NCI-H2196 treated with DMSO at 0.1 percent for 48 hours (cell line): Measurements from ENCODE around the gene AGFG2.

Experiments used
- DNase-seq: peaks from one replicate; lab custom pipeline; 2025; ENCODE audit not compliant: unreplicated experiment; lab: John Stamatoyannopoulos, UW

Gene AGFG2

DNA sequence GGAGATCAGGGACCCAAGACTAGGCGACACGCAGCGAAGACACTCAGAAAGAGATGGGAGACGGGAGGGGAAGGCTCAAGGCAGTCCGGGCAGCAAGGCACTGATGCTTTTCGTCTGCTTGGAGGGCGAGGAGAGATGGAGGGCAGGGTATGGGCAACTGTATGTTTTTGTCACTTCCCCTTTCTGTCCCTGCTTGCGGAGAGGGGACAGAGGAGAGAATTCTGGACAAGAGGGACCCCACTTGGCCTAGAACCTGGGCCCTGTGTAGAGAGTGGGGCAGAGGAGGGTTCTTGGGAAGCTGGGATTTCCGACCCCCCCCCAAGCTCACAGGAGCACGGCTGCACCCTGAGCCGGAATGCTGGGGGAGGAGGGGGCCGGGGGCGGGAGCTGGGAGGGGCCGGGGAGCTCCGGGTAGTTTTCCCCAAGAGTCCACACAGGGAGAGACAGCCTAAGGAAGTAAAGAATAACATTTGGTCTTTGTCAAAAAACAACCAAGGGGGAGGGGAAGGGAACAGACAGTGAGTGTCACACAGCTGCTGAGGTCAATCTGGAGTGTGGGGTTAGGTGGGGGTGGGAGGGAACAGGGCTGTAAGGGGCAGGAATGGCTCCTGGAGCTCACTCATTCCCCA is 45.2 kb downstream of the AGFG2 start:
- no peak for DNase-seq

DNA sequence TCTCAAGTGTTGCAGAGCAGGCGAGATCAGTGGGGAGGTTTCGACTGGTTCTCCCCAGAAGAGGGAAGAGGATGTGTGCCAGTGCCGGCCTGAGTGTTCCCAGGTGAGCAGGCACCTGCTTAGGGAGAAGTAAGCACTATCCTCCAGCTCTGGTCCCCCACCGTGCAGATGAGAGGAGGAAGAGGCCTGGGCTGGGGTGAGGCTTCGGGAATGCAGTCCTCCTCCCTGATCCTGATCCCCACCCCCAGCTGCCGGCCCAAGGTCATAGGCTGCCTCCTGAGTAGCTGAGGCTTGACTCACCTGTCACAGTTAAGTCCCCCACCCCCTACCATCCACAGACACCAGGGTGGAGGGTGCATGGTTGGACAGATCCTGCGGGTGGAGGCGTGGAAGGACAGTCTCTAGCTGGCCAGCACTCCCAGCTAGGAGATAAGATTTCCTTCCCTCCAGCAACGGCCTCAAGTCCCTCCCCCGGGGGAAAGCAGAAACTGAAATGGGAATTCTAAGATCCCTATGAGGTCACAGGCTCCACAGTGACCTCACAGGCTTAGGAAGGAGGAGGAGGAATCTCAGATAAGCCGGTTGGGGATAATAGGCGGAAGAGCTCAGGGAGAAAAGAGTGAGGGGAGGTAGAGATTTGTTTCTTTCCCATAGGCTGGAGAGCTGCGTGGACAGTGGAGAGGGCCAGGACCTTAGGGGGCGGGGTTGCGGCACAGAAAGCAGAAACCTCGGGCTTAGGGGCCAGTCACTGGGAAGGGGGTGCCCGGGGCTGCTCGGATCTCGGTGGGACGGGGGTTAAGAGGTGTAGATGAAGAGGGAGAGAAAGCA is 45.9 kb downstream of the AGFG2 start:
- DNase-seq: peak; percentile 36

DNA sequence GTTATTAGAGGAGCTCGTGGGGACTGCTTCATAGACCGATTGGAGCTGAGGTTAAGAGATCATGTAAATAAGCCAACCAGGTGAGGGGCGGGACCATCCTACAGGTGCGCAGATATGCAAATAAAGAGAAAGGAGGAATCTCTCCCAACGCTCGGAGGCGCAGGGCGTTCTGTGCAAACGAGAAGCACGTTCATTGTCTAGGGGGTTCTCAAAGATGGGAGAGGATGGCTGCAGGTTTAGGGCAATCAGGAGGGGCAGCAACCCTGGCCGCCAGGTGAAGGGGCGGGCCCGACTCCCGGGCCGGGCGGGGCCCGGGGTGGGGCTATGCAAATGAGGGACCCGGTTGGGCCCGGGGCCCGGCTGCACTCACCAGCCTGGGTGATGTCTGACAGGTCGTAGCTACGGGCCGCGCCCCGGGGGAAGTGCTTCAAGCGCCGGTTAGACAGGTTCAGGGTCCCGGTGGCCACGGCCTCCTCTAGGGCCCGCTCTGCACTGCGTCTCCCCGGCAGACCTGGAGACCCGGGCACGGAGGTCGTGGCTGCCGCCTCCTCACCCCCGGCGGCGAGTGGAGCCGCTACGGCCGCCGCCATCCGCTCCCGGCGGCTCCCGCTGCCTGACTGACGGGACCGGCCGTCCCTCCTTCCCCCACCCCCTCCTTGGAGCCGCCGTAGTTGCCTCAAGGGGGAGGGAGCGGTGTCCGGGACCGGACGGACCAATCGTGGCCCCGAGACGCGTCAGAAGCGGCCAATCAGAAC is 46.7 kb downstream of the AGFG2 start, which contains the start of gene LRCH4:
Gene LRCH4, minus strand, starts transcription at position 619 of the 755 bp plus-strand sequence. Its CDS starts 29 bp downstream, at position 590.
- peak; percentile 36 for DNase-seq

DNA sequence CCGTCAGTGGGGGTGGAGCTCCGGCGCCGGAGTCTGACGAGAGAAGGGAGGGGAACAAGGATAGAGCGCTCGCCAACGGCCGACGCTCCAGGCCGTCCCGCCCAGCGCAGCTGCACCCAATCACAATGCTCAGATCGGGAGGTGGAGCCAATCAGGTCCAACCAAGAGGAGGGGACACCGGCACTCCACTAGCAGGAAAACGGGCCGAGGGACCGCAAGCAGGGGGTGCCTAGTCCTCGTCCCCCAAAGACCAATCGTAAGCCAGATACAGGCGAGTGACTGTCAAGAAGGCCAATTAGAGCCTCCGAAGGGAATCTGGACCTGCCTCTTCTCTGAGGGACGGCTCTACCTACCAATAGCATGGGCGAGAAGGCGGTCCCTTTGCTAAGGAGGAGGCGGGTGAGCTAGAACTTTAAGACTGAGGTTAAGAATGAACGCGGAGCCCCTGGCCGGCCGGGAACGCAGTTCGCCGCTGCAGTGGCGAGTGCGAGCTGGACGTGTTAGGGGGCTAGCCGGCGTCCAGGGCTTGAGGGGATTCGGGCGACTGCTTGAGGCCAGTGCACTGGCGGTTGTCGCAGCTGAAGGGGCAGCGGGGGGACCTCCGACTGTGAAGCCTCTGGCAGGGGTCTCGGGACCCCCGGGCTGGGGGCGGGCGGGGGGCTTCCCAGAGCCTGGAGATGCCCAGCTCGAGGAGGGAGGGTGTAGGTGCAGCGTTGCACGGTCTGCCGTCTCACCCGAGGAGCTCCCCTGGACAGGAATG is 47.4 kb downstream of the AGFG2 start, which contains the start of gene FBXO24:
Gene FBXO24, plus strand, starts transcription at position 63 of the 760 bp plus-strand sequence. Its CDS starts 298 bp downstream, at position 361.
- peak; percentile 99 for DNase-seq

DNA sequence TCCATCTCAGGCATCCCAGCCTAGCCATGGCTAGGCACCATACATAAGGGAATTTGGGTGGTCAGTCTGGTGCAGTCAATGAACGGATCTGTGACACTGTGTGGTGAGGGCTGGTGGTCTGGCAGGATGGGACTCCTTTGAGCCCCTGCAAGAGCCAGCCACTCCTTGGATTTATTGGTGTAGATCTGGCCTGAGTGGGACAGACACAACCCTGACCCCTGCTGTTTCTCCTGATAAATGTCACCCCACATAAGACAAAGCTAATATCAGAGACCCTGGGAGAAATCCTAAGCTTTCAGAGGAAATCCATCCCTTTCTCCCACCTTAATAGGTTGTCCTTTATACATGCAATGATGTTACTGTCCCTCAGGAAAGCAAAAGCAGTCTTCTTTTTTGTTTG is 49.4 kb downstream of the AGFG2 start:
- no peak for DNase-seq

DNA sequence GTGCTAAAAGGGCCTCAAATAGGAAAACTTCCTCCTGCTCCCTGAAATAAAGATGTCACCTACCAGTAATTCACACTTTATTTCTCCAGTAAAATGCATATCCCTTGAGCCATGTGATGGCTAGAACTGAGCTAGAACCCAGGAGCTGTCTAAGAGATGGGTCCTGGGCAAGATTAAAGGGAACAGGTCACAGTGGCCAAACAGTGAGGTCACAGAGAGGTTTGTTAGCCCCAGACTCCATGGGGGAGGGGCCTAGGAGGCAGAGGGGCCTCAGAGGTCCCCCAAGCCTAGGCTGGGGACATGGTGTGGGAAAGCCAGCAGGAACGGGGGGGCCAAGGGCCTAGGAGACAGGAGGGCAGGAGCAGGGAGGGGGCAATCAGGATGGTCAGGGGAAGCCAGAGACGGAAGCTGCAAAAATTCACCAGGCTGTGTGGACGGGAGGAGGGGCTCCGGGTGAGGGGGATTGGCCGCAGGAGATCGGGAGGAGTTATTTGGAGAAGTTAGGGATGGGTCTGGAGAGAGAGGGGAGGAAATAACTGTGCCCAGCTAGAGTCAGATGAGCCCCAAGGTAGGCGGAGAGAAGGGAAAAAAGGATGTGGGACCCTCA is 50.4 kb downstream of the AGFG2 start:
- no peak for DNase-seq

DNA sequence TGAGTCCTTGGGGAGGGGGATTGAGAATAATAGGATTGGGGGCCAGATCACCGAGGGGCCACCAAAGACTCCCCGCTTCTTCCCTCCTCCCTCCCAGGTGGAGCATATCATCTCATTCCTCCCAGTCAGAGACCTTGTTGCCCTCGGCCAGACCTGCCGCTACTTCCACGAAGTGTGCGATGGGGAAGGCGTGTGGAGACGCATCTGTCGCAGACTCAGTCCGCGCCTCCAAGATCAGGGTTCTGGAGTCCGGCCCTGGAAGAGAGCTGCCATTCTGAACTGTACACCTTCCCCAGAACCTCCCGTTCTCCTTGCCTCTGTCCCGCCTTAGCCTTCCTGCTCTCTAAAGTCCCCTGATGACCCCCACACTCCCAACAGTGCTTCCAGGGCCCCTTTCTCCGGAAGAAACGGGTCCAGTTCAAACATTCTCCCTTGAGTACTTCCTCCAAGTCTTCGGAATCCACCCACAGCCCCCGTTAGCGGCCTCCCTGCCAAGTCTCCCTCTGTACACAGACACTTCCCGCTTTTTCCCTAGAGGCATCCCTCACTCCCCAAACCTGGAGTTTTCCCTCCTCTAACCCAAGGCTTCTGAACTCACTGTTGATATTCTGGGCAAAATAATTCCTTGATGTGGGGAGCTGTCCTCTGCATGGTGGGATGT is 51.2 kb downstream of the AGFG2 start:
- DNase-seq: no peak

DNA sequence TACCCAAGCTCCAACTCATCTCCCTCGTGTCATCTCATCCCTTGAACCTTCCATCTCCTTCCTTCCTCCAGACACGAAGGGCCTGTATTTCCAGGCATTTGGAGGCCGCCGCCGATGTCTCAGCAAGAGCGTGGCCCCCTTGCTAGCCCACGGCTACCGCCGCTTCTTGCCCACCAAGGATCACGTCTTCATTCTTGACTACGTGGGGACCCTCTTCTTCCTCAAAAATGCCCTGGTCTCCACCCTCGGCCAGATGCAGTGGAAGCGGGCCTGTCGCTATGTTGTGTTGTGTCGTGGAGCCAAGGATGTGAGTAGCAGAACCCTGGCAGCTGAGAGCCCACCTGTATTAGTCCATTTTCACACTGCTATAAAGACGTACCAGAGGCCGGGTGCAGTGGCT is 52.6 kb downstream of the AGFG2 start:
- DNase-seq: no peak

DNA sequence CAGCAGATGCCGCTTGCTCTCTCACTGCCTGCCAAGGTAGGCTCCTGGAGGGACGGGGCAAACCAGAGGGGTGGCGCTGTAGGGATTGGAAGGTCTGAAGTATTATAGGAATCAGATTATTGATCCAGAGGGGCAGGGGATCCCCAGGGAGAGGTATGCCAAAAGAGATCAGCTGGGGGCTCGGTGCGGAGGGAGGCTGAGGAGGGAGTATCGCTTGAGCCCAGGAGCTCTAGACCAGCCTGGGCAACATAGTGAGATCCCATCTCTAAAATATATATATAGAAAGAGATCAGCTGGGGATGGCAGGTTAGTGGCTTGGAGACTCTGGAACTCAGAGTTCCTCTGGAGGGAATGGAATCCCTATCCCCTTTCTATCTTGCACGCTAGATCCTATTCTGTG is 56.2 kb downstream of the AGFG2 start:
- DNase-seq: no peak

DNA sequence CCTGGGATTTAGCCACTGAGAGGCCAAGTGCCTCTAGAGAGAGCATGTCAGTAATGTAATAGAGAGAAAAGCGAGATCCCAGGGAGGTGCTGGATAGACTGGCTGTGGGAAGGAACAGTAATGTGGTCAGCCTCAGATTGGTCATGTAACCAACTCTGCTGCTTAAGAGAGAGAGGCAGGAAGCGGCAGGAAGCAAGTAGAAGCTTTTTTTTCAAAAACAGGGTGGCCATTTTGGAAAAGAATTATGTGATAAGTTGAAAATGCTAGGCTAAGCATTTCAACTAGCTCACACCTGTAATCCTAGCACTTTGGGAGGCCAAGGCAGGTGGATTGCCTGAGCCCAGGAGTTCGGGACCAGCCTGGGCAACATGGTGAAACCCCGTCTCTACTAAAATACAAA is 59.4 kb downstream of the AGFG2 start:
- no peak for DNase-seq

DNA sequence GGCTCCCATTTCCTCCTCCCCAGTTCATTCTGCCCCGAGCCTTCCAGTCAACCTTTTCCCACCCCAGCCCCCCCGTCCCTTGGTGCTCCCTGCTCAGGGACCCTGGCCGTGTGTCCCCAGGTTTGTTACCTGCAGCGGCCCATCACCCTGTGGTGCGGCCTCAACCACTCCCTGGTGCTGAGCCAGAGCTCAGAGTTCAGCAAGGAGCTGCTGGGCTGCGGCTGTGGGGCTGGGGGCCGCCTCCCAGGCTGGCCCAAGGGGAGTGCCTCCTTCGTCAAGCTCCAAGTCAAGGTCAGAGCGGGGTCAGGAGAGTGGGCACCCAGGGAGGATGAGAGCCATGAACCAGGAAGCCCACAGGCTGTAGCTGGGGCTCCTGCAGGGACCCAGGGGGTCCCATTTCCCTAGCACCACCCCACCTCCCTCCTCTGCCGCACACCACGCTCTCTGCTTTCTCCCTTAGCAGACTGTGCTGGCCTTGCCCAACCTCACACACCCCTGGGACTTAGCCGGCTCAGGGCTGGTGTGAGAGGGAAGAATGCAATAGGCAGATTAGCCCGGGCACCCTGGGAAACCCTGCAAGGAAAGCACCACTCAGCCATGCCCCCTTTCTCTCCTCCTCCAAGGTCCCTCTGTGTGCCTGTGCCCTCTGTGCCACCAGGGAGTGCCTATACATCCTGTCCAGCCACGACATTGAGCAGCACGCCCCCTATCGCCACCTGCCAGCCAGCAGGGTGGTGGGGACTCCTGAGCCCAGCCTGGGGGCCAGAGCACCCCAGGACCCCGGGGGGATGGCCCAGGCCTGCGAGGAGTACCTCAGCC is 61.1 kb downstream of the AGFG2 start:
- DNase-seq: no peak

DNA sequence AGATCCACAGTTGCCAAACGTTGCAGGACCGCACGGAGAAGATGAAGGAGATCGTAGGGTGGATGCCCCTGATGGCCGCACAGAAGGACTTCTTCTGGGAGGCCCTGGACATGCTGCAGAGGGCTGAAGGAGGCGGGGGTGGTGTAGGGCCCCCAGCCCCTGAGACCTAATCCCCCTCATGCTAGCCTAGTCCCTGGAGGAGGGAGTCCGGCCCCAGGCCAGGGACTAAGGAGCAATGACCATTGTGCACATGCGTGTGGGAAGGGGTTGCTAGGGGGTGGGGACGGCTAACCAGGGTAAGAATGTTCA is 61.7 kb downstream of the AGFG2 start:
- no peak for DNase-seq

DNA sequence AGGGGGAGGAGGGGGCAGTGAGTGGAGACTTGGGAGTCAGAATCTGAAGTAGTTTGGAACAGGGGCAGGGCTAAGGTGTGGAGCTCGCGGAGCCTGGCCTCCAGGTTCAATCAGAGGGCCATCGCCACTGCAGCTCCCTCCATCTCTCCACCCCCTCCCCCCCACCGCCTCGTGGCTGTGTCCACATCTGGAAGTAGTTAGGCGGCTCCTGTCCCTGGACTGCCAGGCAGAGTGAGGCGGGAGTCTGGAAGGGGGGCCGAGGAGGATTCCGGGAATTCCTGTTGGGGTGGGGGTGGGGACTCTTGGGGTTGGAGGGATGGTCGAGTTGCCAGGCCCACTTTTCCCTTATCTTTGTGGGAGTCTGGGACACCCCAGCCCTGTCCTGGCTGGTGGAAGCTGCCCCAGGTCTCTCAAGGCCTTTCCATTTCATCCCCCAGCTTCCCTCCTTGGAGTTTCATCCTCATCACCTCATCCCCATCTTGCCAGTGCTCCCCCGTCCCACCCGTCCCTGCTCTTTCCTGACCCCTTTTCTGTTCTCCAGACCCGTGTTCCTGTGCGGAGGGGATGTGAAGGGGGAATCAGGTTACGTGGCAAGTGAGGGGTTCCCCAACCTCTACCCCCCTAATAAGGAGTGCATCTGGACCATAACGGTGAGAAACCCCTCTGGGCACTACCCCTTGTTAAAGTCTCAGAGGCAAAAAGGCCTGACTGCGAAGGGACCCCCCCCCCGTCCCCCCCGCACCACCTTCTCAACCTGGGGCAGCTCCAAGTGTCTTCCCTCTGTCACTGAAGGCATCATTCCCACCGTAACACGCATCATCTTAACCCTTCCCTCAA is 64.1 kb downstream of the AGFG2 start:
- no peak for DNase-seq

DNA sequence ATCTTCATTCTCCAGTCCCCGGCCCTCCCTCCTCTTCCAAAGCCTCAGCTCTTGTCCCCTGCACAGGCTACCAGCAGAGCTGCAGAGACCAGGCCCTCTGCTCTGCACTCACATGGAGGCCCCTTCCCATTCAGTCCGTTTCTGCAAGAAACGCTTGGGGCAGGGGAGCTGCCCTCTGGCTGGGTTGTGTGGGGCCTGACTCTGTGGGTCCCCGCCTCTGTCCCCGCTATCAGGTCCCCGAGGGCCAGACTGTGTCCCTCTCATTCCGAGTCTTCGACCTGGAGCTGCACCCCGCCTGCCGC is 64.7 kb downstream of the AGFG2 start:
- DNase-seq: no peak

DNA sequence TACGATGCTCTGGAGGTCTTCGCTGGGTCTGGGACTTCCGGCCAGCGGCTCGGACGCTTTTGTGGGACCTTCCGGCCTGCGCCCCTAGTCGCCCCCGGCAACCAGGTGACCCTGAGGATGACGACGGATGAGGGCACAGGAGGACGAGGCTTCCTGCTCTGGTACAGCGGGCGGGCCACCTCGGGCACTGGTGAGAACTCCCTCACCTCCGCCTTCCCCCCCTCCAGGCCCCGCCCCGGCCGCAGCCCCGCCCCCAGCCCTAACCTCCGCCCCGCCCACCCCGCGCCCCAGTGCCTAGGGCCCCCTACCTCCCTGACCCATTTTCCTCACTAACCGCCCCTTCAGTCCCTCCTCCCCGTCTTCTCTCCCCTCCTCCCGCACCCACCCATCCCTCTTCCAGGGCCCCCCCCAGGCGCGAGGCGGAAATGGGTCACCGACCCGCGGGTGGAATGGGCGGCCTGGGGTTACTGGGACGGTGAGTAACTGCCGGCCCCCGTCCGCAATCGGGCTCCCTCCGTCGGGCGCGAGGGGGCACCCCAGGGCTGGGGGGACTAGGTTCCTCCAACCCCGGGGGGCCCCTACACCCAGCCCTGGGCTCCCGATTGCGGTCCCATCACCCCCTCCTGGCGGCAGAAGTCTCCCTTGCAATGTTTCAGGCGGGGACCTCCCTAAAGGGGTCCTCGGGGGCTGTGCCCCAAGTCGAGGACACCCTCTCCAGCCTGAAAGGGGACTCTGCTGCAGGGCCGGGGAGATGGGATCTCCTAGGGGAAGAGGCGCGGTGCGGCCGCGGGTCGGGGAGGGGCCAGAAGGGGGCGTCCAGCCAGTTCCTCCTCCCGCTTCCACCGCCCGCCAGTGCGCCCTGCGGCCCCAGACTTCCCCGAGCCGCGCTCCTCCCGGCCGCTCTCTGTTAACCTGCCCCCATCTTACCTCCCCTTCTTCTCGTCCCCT is 65.3 kb downstream of the AGFG2 start:
- DNase-seq: peak; percentile 61

DNA sequence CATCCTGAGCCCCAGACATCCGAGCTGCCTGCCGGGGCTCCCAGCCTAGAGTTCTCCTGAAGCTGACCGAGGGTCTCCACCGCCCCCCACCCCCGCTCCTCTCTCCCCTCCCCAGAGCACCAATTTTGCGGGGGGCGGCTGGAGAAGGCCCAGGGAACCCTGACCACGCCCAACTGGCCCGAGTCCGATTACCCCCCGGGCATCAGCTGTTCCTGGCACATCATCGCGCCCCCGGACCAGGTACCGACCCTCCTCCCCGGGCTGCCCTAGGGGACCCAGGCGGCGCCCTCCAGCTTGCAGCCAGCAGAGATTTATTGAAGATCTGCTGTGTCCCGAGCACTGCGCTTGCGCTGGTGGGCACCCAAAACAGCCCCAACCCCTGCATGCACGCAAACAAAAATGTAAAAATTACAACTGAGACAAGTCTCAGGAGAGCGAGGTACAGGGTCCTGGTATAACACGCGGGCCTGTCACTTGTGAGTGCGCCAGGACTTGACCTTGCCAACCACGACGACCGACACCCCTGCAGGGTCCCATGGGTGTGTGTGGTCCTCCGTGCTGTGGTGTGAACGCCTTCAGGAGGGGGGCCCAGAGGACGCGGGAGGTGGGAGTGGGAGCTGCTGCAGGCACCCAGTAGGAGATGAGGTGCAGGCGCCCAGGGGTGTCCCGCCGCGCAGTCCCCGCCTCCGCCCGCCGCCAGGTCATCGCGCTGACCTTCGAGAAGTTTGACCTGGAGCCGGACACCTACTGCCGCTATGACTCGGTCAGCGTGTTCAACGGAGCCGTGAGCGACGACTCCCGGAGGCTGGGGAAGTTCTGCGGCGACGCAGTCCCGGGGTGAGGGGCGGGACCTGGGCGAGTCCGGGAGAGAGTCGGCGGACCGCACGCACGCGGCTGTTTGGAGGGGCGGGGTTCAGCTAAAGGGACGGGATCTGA is 66.2 kb downstream of the AGFG2 start:
- DNase-seq: no peak
